Osteoblast (primary cell): ENCODE data around the gene CDHR3. TPM values are rescaled to one million over a fixed set of nuclear protein-coding genes. Genes with fewer than 3 reads are reported as not detected.

ENCODE experiments used
- DNase-seq: peaks from one replicate; pipeline ENCODE4 v3.0.0; 2011; ENCODE audit warnings: low spot score, mixed read lengths; ENCODE audit not compliant: insufficient read length; ENCODE audit errors: missing footprints
- H2AFZ ChIP-seq: 2 replicates; pipeline ENCODE4 v1.6.0; 2011; ENCODE audit warnings: mild to moderate bottlenecking, low read length
- H3K27ac ChIP-seq: 2 replicates; pipeline ENCODE4 v1.5.1; 2011; ENCODE audit warnings: mild to moderate bottlenecking, low read depth, low read length, moderate library complexity
- H3K27me3 ChIP-seq: 2 replicates; pipeline ENCODE4 v1.6.0; 2012; ENCODE audit warnings: mild to moderate bottlenecking, control low read depth, inconsistent platforms, low read length, moderate library complexity; ENCODE audit not compliant: insufficient read depth
- H3K36me3 ChIP-seq: 2 replicates; pipeline ENCODE4 v1.5.1; 2011; ENCODE audit warnings: mild to moderate bottlenecking, low read length, control low read depth, moderate library complexity; ENCODE audit not compliant: insufficient read depth
- H3K4me1 ChIP-seq: 2 replicates; pipeline ENCODE4 v1.5.1; 2011; ENCODE audit warnings: mild to moderate bottlenecking, low read length, control low read depth, moderate library complexity; ENCODE audit not compliant: insufficient read depth
- H3K4me2 ChIP-seq: 2 replicates; pipeline ENCODE4 v1.6.0; 2011; ENCODE audit warnings: mild to moderate bottlenecking, low read length; ENCODE audit not compliant: insufficient read depth
- H3K4me3 ChIP-seq: fragments of 200-600 bp; sonication (generic); 3 replicates; pipeline ENCODE4 v1.5.1; 2012; ENCODE audit warnings: mild to moderate bottlenecking, low read length, inconsistent platforms; ENCODE audit not compliant: insufficient read depth
- H3K79me2 ChIP-seq: 2 replicates; pipeline ENCODE4 v1.6.0; 2012; ENCODE audit warnings: mild to moderate bottlenecking, low read length, control low read depth, inconsistent platforms; ENCODE audit not compliant: insufficient read depth
- H3K9me3 ChIP-seq: 2 replicates; pipeline ENCODE4 v1.5.1; 2011; ENCODE audit warnings: low read depth, low read length, control low read depth
- H4K20me1 ChIP-seq: 2 replicates; pipeline ENCODE4 v1.6.0; 2012; ENCODE audit warnings: mild to moderate bottlenecking, low read length, control low read depth; ENCODE audit not compliant: insufficient read depth
- total RNA-seq: library from RNA; depleted of rRNA; stranded (reverse); fragments of >200 nt; gene quantifications from 2 replicates; pipeline ENCODE4 v1.2.3, GENCODE V29; 2012
- TF ChIP-seq, protein P1 (sequence below): IDR thresholded peaks from 2 replicates; pipeline ENCODE4 v1.5.1; 2011; ENCODE audit warnings: mild to moderate bottlenecking, low read depth, low read length, moderate library complexity; ENCODE audit errors: extremely low read depth

The CDHR3 gene
- total RNA-seq, 1 donor: 8.3 TPM

DNA sequence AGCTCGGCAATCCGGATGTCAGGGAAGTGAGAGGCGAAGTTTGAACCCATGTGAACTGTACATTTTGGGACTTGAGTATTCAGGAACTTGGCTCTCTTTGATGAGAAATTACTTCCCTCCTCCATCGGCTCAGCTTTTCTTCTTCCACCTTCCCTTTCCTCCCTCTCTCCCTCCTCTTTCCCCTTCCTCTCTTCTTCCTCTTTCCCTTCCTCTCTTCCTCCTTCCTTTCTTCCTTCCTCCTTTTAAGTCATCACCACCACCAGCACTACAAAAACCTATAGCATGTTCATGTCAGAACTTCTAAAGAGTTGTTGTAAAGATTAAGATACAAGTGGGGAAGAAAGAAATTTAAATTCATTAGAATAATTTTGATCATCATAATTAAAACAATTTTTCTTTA, 31.9 kb upstream of the CDHR3 start:
- TF ChIP-seq, protein P1, sequence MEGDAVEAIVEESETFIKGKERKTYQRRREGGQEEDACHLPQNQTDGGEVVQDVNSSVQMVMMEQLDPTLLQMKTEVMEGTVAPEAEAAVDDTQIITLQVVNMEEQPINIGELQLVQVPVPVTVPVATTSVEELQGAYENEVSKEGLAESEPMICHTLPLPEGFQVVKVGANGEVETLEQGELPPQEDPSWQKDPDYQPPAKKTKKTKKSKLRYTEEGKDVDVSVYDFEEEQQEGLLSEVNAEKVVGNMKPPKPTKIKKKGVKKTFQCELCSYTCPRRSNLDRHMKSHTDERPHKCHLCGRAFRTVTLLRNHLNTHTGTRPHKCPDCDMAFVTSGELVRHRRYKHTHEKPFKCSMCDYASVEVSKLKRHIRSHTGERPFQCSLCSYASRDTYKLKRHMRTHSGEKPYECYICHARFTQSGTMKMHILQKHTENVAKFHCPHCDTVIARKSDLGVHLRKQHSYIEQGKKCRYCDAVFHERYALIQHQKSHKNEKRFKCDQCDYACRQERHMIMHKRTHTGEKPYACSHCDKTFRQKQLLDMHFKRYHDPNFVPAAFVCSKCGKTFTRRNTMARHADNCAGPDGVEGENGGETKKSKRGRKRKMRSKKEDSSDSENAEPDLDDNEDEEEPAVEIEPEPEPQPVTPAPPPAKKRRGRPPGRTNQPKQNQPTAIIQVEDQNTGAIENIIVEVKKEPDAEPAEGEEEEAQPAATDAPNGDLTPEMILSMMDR: no peak
- no peak for DNase-seq
- Histone ChIP-seq H4K20me1 (no peaks in the 10 kb centered on the region), H3K4me1 (peaks cover 25% of the 10 kb centered on the region), H3K4me3 (no peak overlapping the region), H3K79me2 (no peaks in the 10 kb centered on the region), H3K4me2 (no peak overlapping the region), H3K36me3 (no peaks in the 10 kb centered on the region), H3K9me3 (no peaks in the 10 kb centered on the region), H2AFZ (no peak overlapping the region), H3K27ac (no peak overlapping the region), H3K27me3 (no peaks in the 10 kb centered on the region)

DNA sequence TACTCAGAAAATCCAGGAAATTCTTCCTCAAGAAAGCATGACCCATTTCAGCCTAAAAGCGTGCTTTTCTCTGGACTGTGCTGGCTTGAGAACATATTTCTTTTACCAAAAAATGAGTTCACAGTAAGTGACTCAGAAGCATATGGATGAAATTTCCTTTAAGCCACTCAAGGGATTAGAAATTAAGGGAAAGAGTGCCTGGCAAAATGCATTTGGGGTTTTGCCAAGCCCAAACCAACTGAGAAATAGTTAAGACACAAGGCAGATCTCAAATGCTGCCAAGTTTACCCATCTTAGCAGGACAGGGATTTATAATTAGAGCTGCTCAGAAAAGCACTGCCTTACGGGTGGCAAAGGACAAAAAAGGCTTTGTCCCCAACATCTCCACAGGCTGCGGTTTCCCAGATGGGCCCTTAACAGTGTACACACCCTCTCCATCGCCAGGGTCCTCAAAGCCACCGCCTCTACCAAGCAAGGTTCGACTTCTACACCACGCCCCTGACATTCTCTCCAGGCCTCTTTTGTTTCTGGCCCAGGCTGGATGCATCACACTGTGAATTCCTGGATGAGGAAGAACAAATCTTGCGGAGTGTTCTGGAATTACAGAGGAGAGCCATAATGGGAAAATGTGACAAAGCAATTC, 30.1 kb upstream of the CDHR3 start:
- Histone ChIP-seq H3K27ac (peak overlapping the region; percentile 95), H3K27me3 (no peaks in the 10 kb centered on the region), H3K9me3 (no peaks in the 10 kb centered on the region), H4K20me1 (no peaks in the 10 kb centered on the region), H3K79me2 (no peaks in the 10 kb centered on the region), H3K36me3 (no peaks in the 10 kb centered on the region), H3K4me1 (peaks cover 25% of the 10 kb centered on the region), H3K4me2 (peak overlapping the region; percentile 77), H2AFZ (peak overlapping the region; percentile 63), H3K4me3 (peak overlapping the region; percentile 25)
- TF ChIP-seq, protein P1: no peak
- DNase-seq: peak; percentile 85

DNA sequence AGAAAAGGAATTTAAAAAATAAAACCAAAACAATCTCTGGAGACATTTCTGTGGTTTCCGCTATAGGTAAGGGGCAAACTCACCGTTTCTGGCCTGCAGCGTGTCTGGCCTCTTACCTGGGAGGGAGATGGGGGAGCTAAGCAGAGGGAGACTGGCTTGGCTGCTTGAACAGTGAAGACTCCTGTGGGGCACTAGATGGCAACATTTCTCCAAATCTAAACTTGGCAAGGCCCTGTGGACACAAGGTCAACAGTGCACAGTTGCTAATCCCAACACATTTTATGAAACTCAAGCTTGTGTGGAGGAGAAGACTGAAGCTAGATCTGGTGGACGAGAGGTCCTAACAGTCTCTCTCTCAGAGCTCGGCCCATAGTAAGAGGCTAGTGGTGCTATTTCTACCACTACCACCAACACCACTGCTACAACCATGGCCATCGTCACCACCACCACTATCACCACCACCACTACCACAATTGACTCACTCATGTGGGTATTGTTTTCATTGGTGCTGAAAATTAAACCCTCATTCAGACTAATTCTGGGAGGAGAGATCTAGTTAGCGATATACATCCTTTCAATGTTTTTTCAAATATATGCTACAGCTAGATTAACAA, 28.4 kb upstream of the CDHR3 start:
- Histone ChIP-seq H3K9me3 (no peaks in the 10 kb centered on the region), H3K79me2 (no peaks in the 10 kb centered on the region), H3K27me3 (peaks cover 4% of the 10 kb centered on the region), H3K4me3 (no peak overlapping the region), H3K27ac (no peak overlapping the region), H4K20me1 (no peaks in the 10 kb centered on the region), H3K4me1 (peaks cover 25% of the 10 kb centered on the region), H2AFZ (no peak overlapping the region), H3K4me2 (no peak overlapping the region), H3K36me3 (no peaks in the 10 kb centered on the region)
- TF ChIP-seq, protein P1: peak; percentile 52
- DNase-seq: no peak

DNA sequence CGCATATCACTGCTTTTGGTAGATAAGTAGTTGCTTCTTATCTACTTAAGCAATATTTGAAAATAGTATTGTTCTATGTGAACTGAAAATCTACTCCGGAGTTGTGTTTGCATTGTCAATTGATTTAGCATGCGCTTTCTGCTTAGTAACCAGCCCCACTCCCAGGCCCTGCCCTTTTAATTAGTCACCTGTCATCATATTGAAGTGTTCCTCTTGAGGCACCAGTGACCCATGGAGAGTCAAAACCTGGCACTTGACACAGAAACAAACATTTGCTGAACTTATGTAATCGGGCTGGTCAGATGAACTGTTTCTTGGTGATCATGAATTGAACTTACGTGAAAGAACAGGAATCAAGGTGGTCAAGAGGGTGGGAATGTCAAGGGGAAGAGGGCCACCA, 27.8 kb upstream of the CDHR3 start:
- Histone ChIP-seq H3K79me2 (no peaks in the 10 kb centered on the region), H3K4me3 (no peak overlapping the region), H2AFZ (no peak overlapping the region), H3K9me3 (no peaks in the 10 kb centered on the region), H3K27me3 (peaks cover 9% of the 10 kb centered on the region), H3K27ac (no peak overlapping the region), H3K4me2 (no peak overlapping the region), H3K4me1 (peaks cover 25% of the 10 kb centered on the region), H4K20me1 (no peaks in the 10 kb centered on the region), H3K36me3 (no peaks in the 10 kb centered on the region)
- no peak for DNase-seq
- TF ChIP-seq, protein P1: no peak
